Cardiac muscle cell (in vitro differentiated cells and primary cell): Measurements from ENCODE around the gene PSD2. TPM values are rescaled to one million over a fixed set of nuclear protein-coding genes. Genes with fewer than 3 reads are reported as not detected.

Source experiments
- DNase-seq, 2 donors: peaks; one replicate each; pipeline versions ENCODE4 v3.0.0 to v3.0.0-alpha.2; 2010 to 2017; ENCODE audit warnings: low read depth in 1 of 2, low spot score in 1 of 2
- H3K27ac ChIP-seq: fragments of 200-600 bp; sonication (generic); 2 replicates; pipeline ENCODE4 v1.5.1; 2016
- H3K27me3 ChIP-seq: fragments of 200-600 bp; sonication (generic); 2 replicates; pipeline ENCODE4 v1.6.0; 2016; ENCODE audit warnings: control low read depth
- H3K36me3 ChIP-seq: fragments of 200-600 bp; sonication (generic); 2 replicates; pipeline ENCODE4 v1.5.1; 2016; ENCODE audit warnings: control low read depth
- H3K4me1 ChIP-seq: fragments of 200-600 bp; sonication (generic); 2 replicates; pipeline ENCODE4 v1.8.1; 2017; ENCODE audit warnings: low read depth, mild to moderate bottlenecking, mixed run types
- H3K4me3 ChIP-seq: fragments of 200-600 bp; sonication (generic); 2 replicates; pipeline ENCODE4 v1.5.1; 2016; ENCODE audit warnings: mild to moderate bottlenecking
- H3K9me3 ChIP-seq: fragments of 200-600 bp; sonication (generic); 2 replicates; pipeline ENCODE4 v1.5.1; 2017; ENCODE audit warnings: low read depth, mild to moderate bottlenecking, control low read depth
- CTCF ChIP-seq: IDR thresholded peaks from 2 replicates; pipeline ENCODE4 v1.5.1; 2012; ENCODE audit warnings: low read depth, mild to moderate bottlenecking, low read length
- polyA plus RNA-seq: library from polyadenylated mRNA; unstranded; fragments of >200 nt; fragmentation: Nextera tagmentation; extraction: Ambion mirVana; gene quantifications from 2 replicates; pipeline ENCODE4 v1.2.1, GENCODE V29; 2016
- total RNA-seq: library from RNA; depleted of rRNA; stranded (reverse); fragments of >200 nt; gene quantifications from 2 replicates; pipeline ENCODE4 v1.2.3, GENCODE V29; 2016

The PSD2 gene
- total and polyA plus RNA-seq, 2 experiments from 2014 or later = 0.04 to 0.48 TPM

DNA sequence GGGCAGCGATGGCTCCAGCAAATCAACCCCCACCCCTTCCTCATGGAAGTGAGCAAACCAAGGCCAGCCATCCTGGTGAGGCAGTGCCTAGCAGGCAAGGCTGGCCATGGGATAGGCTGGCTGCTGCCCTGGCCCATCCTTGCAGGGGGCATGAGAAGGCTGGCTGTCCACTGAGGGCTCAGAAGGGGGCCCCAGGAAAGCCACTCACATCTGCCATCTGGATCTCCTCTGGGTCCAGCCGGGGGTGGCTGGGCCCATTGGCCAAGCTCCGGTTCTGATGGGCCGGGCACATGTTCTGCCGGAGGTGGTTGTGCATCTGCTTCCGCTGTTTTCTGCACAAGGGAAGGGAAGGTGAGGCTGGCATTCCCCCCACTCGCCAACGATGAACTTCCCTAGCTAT lies 57.1 kb downstream of the PSD2 start:
- H3K27ac ChIP-seq = no peak overlapping the region
- no peak overlapping the region for H3K4me3 ChIP-seq
- TF ChIP-seq CTCF = no peak
- H3K4me1 ChIP-seq = no peaks in the 10 kb centered on the region
- peaks cover 28% of the 10 kb centered on the region for H3K27me3 ChIP-seq
- H3K9me3 ChIP-seq = no peaks in the 10 kb centered on the region
- DNase-seq = no peak
- peaks cover 14% of the 10 kb centered on the region for H3K36me3 ChIP-seq

- TF ChIP-seq CTCF = no peak
- peaks cover 15% of the 10 kb centered on the region for H3K27me3 ChIP-seq
Observed at GRCh38 chr5:139854029-139854605, 58.5 kb downstream of the PSD2 start.

GRCh38 chr5:139854953-139855352 lies 59.3 kb downstream of the PSD2 start:
- H3K36me3 ChIP-seq = peaks cover 14% of the 10 kb centered on the region
- TF ChIP-seq CTCF = no peak
- H3K4me3 ChIP-seq = no peak overlapping the region
- H3K27me3 ChIP-seq = peaks cover 7% of the 10 kb centered on the region
- no peaks in the 10 kb centered on the region for H3K4me1 ChIP-seq
- DNase-seq = no peak
- no peaks in the 10 kb centered on the region for H3K9me3 ChIP-seq
- H3K27ac ChIP-seq = no peak overlapping the region

More at GRCh38 chr5:139854029-139854605, 58.5 kb downstream of the PSD2 start:
- no peaks in the 10 kb centered on the region for H3K4me1 ChIP-seq
- H3K36me3 ChIP-seq = peaks cover 14% of the 10 kb centered on the region
- DNase-seq = no peak
- no peak overlapping the region for H3K27ac ChIP-seq
- H3K4me3 ChIP-seq = no peak overlapping the region
- H3K9me3 ChIP-seq = no peaks in the 10 kb centered on the region

GRCh38 chr5:139855451-139855850 lies 59.8 kb downstream of the PSD2 start:
- Histone ChIP-seq H3K27ac (no peak overlapping the region), H3K4me1 (no peaks in the 10 kb centered on the region), H3K27me3 (peaks cover 2% of the 10 kb centered on the region), H3K36me3 (peaks cover 14% of the 10 kb centered on the region), H3K9me3 (no peaks in the 10 kb centered on the region), H3K4me3 (no peak overlapping the region)
- TF ChIP-seq CTCF = no peak
- DNase-seq = no peak

DNA sequence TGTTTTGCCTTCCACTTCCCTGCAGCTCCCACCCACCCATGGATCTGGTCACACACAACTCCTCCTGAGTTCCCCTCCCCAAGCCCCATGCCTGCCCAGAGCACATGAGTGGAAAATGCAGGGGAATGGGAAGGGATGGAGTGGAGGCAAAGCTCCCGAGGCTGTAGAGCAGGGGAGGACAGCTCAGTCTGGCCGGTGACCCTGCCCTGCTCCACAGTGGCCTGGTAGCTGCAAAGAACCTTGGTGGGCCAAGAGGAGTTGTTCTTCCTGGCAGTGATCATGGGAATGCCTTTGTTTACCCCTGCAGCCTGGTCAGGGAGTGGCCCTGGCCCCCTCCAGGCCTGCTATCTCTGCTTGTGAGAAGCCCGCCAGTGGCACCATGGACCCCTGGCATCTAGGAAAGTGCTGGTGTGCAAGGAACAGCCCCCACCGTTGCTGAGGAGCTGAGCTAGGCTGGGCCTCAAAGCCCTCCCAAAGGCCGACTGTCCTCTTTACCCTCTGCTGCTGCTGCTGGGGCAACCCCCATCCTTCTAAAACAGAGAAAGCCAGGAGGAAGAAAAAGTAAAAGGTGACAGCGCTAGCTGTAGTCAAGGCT lies 60.4 kb downstream of the PSD2 start:
- TF ChIP-seq CTCF = no peak
- Histone ChIP-seq H3K27ac (no peak overlapping the region), H3K9me3 (no peaks in the 10 kb centered on the region), H3K36me3 (peaks cover 13% of the 10 kb centered on the region), H3K27me3 (no peaks in the 10 kb centered on the region), H3K4me3 (no peak overlapping the region), H3K4me1 (no peaks in the 10 kb centered on the region)
- no peak for DNase-seq
